GM18526 (cell line): Measurements from ENCODE around the gene ACADM.

Experiments
- POLR2A ChIP-seq: IDR thresholded peaks from 3 replicates; pipeline ENCODE4 v1.6.1; 2011; ENCODE audit not compliant: insufficient read length; ENCODE audit errors: extremely low read depth

The ACADM gene

DNA sequence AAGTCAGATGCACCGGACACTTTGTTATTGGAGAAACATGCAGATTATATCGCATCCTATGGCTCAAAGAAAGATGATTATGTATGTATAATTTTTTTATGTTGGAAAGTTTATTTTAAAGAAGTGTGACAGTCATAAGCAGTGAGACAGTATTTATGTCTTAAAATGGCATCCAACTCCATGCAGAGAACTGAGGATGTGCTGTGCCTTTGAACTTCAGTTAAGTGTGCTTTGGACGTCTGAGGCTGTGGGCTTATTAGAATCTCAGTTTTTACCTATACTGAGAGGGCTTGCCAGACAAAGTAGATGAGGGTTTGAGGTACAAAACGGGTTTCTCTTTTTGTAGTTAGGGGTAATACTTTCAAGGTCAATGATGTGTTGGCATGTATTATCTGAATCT lies 63.0 kb downstream of the ACADM start:
- no peak for TF ChIP-seq POLR2A

DNA sequence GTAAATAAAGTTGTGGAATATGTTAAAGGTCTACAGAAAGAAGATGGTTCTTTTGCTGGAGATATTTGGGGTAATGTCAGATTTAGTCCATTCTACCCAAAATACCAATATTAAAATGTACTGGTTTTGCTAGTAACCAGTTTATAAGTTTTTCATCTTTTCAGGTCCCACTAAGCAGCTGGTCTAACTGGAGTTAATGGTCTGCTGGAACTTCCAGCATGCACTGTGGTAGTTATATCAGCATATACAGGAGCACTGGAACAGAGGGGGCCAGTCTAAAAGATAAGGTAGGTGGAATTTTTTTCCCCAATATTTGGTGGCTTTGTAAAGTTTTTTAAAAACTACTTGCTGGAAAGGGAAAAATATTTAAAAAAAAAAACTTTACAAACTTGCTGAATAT lies 65.5 kb downstream of the ACADM start:
- no peak for TF ChIP-seq POLR2A

DNA sequence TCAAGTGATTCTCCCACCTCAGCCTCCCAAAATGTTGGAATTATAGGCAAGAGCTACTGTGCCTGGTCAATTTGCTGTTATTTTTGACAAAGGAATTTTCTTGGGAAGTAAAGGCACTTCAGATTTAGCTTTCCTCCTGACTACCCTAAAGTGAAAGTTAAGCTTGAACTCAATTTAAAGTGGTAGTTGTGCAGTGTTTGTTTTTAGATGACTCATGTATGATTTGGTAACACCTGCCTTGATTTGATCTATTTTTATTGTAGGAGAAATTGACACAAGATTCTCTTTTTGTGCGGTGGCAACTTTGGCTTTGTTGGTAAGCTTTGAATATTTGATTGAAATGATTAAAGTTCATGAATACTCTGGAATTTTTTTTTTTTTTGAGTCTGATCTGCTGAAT lies 66.5 kb downstream of the ACADM start:
- no peak for TF ChIP-seq POLR2A

DNA sequence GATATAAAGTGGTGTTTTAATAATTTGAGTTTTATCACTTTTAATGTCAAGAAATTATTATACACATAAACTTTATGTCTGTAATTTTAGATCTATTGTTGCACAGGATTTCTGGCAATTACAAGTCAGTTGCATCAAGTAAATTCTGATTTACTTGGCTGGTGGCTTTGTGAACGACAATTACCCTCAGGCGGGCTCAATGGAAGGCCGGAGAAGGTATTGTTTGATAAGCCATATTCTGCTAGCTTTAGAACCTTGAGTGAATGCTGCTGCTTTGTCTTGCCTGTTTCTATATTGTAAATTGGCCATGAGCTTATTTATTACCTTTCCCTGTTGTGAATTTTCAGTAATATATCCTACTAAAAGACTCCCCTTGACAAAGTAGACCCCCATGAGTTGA lies 67.6 kb downstream of the ACADM start:
- no peak for TF ChIP-seq POLR2A

DNA sequence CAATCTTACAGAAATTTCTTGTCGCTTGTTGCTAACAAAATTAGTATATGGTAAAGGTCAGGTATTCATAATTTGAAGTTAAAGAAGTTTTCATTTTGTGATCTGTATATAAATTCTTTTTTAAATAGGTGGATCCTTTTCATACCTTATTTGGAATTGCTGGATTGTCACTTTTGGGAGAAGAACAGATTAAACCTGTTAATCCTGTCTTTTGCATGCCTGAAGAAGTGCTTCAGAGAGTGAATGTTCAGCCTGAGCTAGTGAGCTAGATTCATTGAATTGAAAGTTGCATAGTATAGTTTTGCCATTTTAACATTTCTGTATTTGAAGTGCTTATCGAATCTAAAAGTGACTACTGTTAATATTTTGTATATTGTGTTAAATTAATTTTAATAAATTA lies 69.9 kb downstream of the ACADM start:
- no peak for TF ChIP-seq POLR2A

DNA sequence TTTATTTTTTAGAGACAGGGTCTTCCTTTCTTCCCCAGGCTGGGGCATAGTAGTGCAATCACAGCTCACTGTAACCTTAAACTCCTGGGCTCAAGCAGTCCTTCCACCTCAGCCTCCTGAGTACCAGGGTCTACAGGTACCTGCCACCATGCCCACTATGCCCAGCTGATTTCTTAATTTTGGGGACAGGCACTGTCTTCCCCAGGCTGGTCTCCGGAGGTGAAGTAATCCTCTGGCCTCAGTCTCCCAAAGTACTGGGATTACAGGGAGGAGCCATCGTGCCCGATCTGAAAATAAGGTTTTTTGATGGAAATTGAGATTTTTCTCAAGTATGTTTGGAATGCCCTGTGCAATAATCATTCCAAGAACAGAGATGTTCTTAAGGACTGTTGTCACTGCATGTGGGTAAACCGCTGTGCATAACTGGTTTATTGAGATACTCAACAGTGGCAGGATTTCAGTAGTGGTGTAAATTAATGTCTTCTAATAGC lies 71.2 kb downstream of the ACADM start:
- peak; percentile 3 for TF ChIP-seq POLR2A

DNA sequence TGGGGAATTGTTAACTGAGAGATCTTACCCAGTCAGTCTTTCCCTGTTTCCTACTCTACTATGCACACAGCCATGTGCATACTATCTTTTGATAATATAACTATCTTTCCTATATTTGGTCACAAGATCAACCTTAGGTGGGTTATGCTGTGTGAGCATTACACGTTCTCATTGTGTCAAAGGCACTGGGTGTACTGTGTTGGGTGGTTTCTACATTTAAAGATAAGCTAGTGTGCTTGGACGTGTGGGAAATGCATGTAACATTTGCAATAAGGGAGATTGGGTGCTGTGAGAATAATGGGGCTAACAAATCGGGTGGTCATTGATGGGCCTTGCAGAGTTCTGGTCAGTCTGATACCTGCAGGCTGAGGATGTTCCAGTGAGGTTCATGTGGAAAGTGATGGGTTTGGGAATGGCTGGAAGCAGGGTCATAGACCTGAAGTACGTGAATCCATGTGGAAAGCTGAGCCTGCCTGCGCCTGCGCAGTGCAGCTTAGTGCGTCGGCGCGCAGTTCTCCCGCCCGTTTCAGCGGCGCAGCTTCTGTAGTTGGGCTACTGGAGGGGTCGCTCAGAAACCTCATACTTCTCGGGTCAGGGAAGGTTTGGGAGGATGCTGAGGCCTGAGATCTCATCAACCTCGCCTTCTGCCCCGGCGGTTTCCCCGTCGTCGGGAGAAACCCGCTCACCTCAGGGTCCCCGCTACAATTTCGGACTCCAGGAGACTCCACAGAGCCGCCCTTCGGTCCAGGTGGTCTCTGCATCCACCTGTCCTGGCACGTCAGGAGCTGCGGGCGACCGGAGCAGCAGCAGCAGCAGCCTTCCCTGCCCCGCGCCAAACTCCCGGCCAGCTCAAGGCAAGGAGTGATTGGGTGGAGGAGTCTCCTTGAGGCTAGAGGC lies 72.1 kb downstream of the ACADM start, which contains the start of gene MSH4:
TSS of gene MSH4 (plus strand) at position 507 of the 897 bp plus-strand sequence. CDS start at position 611, 104 bp downstream.
- no peak for TF ChIP-seq POLR2A

DNA sequence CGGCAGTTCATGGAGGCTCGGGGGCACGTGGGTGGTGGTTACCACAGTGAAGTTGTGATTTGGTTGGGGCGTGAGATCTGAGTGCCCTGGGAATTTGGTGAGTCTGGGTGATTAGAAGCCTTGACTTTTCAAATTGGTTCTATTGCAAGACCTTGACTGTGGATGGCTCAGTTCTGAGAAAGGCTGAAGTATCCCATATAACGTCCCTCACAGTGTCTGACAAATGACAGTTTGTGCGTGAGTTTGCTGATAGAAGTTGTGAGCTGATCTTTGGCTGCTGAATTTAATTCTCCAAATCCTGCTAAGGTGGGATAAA lies 72.7 kb downstream of the ACADM start:
- TF ChIP-seq POLR2A, result no peak

DNA sequence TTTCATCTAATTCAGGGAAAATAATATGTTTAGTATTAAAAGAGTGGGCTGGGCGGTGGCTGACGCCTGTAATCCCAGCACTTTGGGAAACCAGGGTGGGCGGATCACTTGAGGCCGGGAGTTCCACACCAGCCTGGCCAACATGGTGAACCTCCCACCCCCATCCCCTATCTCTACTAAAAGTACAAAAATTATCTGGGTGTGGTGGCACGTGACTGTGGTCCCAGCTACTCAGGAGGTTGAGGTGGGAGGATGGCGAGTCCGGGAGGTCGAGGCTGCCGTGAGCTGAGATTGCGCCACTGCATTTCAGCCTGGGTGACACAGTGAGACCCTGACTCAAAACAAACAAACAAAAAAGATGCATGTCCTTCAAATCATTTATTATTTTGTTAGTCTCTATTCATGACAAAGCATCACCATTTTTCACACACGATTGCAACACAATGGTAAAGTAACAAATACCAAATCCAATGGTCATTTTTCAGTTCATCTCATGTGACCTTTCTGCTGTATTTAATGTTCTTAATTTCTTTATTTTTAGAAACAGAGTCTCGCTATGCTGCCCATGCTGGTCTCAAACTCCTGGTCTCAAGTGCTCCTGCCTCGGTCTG lies 73.2 kb downstream of the ACADM start:
- TF ChIP-seq POLR2A, result no peak

DNA sequence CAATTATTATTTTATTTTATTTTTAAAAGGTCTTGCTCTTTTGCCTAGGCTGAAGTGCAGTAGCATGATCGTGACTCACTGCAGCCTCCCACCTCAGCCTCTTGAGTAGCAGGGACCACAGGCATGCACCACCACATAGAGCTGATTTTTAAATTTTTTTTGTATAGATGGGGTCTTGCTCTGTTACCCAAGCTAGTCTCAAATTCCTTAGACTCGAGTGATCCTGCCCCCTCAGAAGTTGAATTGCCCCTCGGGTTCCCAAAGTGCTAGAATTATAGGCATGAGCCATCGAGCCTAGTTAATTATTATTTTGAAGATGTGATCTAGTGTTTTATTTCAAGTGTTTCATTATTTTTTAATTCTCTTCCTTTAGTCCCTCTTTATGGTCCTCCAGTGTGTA lies 84.4 kb downstream of the ACADM start:
- TF ChIP-seq POLR2A, result no peak

DNA sequence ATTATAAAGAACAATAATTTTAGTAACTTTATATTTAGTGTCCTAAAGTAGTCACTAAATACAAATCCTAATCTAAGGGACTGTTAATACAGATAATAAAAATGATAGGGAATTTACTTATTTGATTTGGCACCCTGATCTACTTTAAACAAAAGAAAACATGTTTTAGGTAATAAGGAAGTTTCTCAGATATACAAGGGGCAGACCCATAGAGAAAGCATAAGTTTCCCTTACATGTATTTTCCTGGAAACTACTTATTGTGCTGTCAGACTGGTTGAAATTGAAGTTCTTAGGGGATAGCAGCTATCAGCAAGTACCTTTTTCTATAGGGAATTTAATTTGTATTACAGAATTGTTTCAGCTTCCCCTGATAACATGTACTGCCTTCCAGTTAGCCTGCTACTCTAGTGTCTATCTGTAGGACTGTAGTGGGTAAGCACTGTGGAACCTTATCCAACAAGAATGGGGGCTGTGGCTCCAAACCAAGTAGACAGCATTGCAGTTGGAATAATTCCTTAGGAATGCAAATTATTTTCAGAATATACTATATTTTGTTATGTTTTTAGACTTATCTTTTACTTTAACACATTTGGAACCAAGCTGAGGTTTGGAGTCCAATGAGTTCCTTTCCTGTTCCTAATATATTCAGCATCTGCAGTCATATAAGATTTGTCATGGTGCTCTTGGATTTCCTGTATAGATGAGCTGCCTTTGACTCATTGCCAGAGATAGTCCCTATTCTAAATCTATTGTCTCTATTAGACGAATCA lies 86.9 kb downstream of the ACADM start:
- no peak for TF ChIP-seq POLR2A

DNA sequence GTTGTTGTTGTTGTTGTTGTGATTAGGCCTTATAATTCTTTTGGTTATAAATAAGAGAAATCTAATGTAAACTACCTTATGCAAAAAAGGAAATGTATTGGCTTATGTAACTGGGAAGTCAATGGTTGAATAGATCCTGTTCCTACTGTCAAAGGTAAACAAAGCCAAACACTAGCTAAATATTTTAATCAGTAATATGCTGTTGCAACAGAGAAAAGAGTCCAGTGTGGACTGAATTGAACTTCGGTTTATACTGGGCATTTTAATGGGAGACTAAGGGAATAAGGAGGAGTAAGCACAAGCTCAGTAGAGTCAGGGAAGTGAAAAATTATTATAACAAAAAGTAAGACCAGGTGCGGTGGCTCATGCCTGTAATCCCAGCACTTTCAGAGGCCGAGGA lies 87.6 kb downstream of the ACADM start:
- TF ChIP-seq POLR2A, result no peak
